Measurements from ENCODE around the gene IGFLR1.

DNA sequence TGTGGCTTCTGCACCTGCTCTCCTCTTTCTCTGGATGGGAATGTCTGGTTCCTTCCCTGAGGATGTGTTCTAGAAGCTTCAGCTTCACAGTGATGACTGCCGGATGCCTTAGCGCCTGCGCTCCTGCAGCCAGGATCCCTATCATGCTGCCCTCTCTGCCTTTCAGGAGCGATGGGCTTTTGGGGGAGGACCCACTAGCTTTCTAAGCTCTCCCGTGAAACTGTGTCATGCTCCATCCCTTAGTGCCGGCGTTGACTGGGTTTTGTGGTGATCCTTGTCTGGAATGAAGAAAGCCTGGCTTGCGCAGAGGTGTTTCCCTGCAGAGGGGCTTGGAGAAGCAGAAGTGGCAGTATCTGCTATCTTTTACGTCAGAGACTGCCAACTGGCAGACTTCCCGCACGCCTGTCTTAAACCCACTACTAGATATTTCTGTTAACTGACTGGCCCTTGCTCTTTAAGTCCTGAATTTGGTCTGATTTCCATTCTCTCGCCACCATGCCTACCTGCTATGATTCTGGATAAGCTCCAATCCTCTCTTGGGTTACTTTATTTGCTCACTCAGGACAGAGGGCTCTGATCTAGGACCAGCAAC is 28.3 kb downstream of the IGFLR1 start:
- TF ChIP-seq CTBP1 (IDR thresholded peaks at IDR 0.05; ENCODE audit: borderline replicate concordance): no peak
- no peak for TF ChIP-seq TARDBP (IDR thresholded peaks at IDR 0.05)
- TF ChIP-seq ELF4 (IDR thresholded peaks at IDR 0.05): no peak
- no peak for TF ChIP-seq NFRKB (IDR thresholded peaks at IDR 0.05)

Data from HEK293T (cell line).